Left lung (tissue), 10 donors: ENCODE results near the gene CSRP2. TPM values are rescaled to one million over a fixed set of nuclear protein-coding genes. Genes with fewer than 3 reads are reported as not detected.
A peak's percentile ranks its signal among the peaks of the same experiment; 100 is the strongest.

Experiments
- ATAC-seq: fragments of 200-7000 bp; cut with Tn5 transposase; one replicate; pipeline ENCODE4 v1.9.1; 2020; ENCODE audit warnings: moderate library complexity
- DNase-seq, 4 donors: peaks; one replicate each; pipeline ENCODE4 v3.0.0-alpha.2; 2013 to 2020
- H3K27ac ChIP-seq, 2 donors: fragments of 200-600 bp; sonication (generic) in 1 of 2; one replicate each; pipeline versions ENCODE4 v1.5.0 to v1.8.0; 2020 to 2021
- H3K27me3 ChIP-seq, 2 donors: fragments of 200-600 bp; sonication (generic) in 1 of 2; one replicate each; pipeline versions ENCODE4 v1.5.0 to v1.8.0; 2020 to 2021
- H3K36me3 ChIP-seq, 2 donors: fragments of 200-600 bp; sonication (generic) in 1 of 2; one replicate each; pipeline versions ENCODE4 v1.5.0 to v1.8.0; 2020 to 2021
- H3K4me1 ChIP-seq, 2 donors: fragments of 200-600 bp; one replicate each; pipeline ENCODE4 v1.8.0; 2021
- H3K4me3 ChIP-seq, 2 donors: fragments of 200-600 bp; sonication (generic) in 1 of 2; one replicate each; pipeline versions ENCODE4 v1.5.0 to v1.8.0; 2020 to 2021; ENCODE audit warnings: mild to moderate bottlenecking in 1 of 2
- H3K9me3 ChIP-seq, 2 donors: fragments of 200-600 bp; sonication (generic) in 1 of 2; one replicate each; pipeline versions ENCODE4 v1.5.0 to v1.8.0; 2020 to 2021
- intact Hi-C, 2 donors: fragments of 100-400 bp; cut with DNase I; formaldehyde crosslinking; loops; one replicate each; pipeline versions ENCODE4 v1.11.2 to v1.14.2; 2022
- polyA plus RNA-seq, 6 donors: library from polyadenylated mRNA; unstranded; fragments of 120-200 nt; gene quantifications; one replicate each; pipeline ENCODE4 v1.2.1, GENCODE V29; 2013; ENCODE audit not compliant: insufficient read length in 6 of 6
- total RNA-seq, 2 donors: library from RNA; stranded (reverse); fragmentation: NEBNext Ultra II Directional; extraction: Animal tissue kit (Norgen Biotek cat#: 25700); gene quantifications; one replicate each; pipeline ENCODE4 v1.2.1, GENCODE V29; 2021
- TF ChIP-seq, protein P1 (sequence below), 2 donors: fragments of 200-600 bp; sonication (generic) in 1 of 2; IDR thresholded peaks; one replicate each; pipeline versions ENCODE4 v1.5.0 to v1.8.0; 2021; ENCODE audit warnings: antibody characterized with exemption in 2 of 2
- donor health status: DM: no; HTN: yes; CAD: no.
- donor health status: DM: no; HTN: no; CAD: no.

CSRP2 gene
- total and polyA plus RNA-seq, 8 donors = 21.0 to 28.9 (median 24.0) TPM

DNA sequence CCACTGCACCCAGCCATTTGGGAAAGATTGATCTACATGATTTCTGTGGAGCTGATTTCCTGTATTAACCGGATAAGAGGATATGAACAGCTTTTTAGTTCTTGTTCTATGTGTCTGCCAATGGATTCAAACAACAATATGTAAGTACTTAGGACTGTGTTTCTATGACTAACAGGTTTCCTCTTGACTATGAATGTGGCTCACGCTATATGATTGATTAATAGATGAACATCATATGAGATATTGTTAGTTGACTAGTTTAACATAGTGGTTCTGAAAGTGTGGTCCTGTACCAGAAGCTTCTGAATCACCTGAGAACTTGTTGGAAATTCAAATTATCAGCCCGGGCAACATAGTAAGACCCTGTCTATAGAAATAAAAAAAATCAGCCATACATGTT, 12.8 kb upstream of the CSRP2 start:
- Histone ChIP-seq H3K9me3 (peaks cover 0 to 9% of the 10 kb centered on the region in 2 donors), H3K27ac (no peak overlapping the region), H3K36me3 (no peaks in the 10 kb centered on the region), H3K4me3 (no peak overlapping the region), H3K4me1 (no peaks in the 10 kb centered on the region), H3K27me3 (no peaks in the 10 kb centered on the region)
- intact Hi-C loops = no loop called here
- ATAC-seq (no peak), DNase-seq (no peak)
- TF ChIP-seq, protein P1, sequence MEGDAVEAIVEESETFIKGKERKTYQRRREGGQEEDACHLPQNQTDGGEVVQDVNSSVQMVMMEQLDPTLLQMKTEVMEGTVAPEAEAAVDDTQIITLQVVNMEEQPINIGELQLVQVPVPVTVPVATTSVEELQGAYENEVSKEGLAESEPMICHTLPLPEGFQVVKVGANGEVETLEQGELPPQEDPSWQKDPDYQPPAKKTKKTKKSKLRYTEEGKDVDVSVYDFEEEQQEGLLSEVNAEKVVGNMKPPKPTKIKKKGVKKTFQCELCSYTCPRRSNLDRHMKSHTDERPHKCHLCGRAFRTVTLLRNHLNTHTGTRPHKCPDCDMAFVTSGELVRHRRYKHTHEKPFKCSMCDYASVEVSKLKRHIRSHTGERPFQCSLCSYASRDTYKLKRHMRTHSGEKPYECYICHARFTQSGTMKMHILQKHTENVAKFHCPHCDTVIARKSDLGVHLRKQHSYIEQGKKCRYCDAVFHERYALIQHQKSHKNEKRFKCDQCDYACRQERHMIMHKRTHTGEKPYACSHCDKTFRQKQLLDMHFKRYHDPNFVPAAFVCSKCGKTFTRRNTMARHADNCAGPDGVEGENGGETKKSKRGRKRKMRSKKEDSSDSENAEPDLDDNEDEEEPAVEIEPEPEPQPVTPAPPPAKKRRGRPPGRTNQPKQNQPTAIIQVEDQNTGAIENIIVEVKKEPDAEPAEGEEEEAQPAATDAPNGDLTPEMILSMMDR (IDR thresholded peaks at IDR 0.05) = no peak

DNA sequence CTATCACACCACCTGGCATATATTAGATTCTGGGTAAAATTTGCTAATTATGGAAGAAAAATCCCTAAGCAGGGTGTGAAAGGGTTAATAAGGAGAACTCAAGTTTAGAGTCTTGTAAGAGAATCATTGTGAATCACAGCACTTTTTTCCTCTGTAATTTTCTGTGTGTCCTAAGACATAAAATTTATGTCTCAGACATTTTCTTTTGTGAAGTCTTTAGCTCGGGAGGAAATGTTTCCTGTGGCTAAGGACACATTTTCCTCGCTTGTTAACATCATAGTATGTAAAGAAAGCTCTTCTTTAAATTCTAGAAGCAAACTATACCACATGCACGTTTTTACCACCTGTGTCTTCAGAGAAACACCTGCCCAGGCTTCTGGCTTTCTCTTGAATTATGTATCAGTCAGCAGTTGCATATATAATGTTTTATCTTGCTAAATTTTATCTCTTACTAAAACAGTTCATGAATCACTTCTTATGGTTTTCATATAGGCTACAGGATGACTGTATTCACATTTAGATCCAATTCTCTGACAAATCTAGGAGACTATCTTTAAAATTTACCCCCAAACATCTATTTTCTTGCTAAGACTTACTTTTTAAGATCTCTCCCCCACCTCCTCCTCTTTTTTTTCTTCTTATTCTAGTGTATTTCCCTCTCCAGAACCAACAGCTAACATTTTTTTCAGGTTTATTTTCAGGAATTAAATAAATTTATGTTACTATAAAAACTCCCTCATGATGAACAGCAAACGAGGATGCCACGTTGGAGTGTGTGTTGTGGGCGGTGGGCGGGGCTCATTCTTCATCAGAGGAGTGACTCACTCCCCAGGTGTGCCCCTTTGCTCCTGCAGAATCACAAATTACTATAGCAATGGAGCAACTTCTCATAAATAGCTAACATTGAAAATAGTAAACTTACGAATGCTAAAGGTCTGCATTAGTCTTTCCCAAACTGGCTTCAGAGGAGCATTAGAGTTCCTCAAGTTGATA, 11.6 kb upstream of the CSRP2 start:
- Histone ChIP-seq H3K36me3 (no peaks in the 10 kb centered on the region), H3K4me3 (no peak overlapping the region), H3K27me3 (no peaks in the 10 kb centered on the region), H3K9me3 (peaks cover 0 to 9% of the 10 kb centered on the region in 2 donors), H3K4me1 (no peaks in the 10 kb centered on the region), H3K27ac (no peak overlapping the region)
- TF ChIP-seq, protein P1 (IDR thresholded peaks at IDR 0.05) = no peak
- DNase-seq (no peak), ATAC-seq (no peak)
- intact Hi-C loops = no loop called here

DNA sequence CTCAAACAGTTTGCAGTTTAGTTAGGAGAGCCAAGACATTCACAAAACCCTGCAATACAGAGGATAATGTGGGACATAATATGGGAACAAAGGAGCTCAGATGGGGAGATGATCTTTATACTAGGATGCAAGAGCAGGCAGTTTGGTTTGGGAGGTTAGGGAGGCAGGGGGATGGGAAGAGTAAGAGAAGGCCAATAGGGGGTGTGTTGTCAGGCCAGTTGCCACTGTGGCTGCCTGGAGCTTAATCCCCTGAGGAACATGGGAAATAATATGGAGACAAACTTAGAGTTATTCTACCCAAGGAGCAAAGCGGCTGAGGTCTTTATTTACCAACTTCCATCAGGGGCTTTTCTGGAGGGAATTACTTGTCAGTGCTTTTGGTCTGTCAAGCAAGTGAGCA, 10.0 kb upstream of the CSRP2 start:
- H3K27me3 ChIP-seq = no peaks in the 10 kb centered on the region
- DNase-seq (no peak), ATAC-seq (no peak)
- no peak overlapping the region for H3K4me3 ChIP-seq
- TF ChIP-seq, protein P1 (IDR thresholded peaks at IDR 0.05) = no peak
- H3K27ac ChIP-seq = no peak overlapping the region
- no peaks in the 10 kb centered on the region for H3K9me3 ChIP-seq
- H3K36me3 ChIP-seq = no peaks in the 10 kb centered on the region
- no peaks in the 10 kb centered on the region for H3K4me1 ChIP-seq
- intact Hi-C loops = no loop called here

DNA sequence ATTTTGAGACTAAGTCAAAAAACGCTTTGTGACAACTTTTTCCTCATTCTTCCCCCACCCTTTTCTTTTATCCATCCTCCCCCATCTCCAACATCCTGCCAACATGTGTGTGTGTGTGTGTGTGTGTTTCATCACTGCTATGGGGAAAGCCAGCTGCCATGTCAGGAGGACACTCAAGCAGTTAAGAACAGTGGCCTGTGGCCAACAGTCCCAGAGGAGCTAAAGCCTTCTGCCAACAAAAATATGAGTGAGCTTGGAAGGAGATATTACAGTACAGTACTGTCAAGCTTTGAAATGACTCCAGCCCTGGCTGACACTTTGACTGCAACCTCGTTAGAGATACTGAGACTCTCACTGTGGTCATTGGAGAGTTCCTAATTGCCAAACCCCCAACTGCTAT, 5.0 kb upstream of the CSRP2 start:
- ATAC-seq (no peak), DNase-seq (peak in 3 of 4 donors; percentile 36 to 79 (median 64))
- TF ChIP-seq, protein P1 (IDR thresholded peaks at IDR 0.05) = no peak
- H3K9me3 ChIP-seq = no peaks in the 10 kb centered on the region
- H3K27me3 ChIP-seq = peaks cover 0 to 19% of the 10 kb centered on the region in 2 donors
- intact Hi-C loops = no loop called here
- no peak overlapping the region for H3K4me3 ChIP-seq
- peaks cover 0 to 9% of the 10 kb centered on the region in 2 donors for H3K4me1 ChIP-seq
- no peaks in the 10 kb centered on the region for H3K36me3 ChIP-seq
- H3K27ac ChIP-seq = no peak overlapping the region

DNA sequence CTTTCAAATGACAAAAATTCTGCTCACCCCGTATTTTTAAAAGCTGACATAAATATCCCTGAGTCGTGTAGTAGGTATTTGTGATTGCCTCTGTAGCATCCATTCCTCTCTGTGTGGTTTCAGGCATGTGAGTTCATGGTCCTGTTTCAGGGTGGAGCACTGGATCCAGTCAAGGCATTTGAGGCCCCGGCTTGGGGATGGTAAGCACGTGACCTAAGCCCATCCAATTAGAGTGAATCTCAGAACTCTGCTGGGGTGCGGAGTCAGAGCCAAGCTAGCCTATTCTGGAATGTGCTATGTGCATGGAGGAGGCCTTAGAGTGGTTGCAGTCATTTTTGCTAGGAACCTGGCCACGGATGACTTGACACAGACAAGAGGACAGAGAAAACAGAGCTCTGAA, 4.3 kb upstream of the CSRP2 start:
- H3K36me3 ChIP-seq = no peaks in the 10 kb centered on the region
- H3K4me3 ChIP-seq = no peak overlapping the region
- H3K4me1 ChIP-seq = peaks cover 0 to 14% of the 10 kb centered on the region in 2 donors
- peaks cover 0 to 26% of the 10 kb centered on the region in 2 donors for H3K27me3 ChIP-seq
- H3K9me3 ChIP-seq = no peaks in the 10 kb centered on the region
- intact Hi-C loops = no loop called here
- DNase-seq = no peak
- TF ChIP-seq, protein P1 (IDR thresholded peaks at IDR 0.05) = no peak
- H3K27ac ChIP-seq = no peak overlapping the region
- ATAC-seq = no peak
